Gastroesophageal sphincter (tissue), 2 donors: ENCODE measurements around the gene CLCN1.

Source experiments
- EP300 ChIP-seq: sonication (generic); formaldehyde crosslinking; IDR thresholded peaks from one replicate; pipeline ENCODE4 v1.6.1; 2017; ENCODE audit warnings: antibody characterized with exemption, mild to moderate bottlenecking
- POLR2A ChIP-seq, 2 donors: fragments of 450-650 bp; IDR thresholded peaks; one replicate each; pipeline ENCODE4 v1.6.1; 2017; ENCODE audit warnings: antibody characterized with exemption in 2 of 2, mild to moderate bottlenecking in 2 of 2, moderate library complexity in 1 of 2

- no peak for TF ChIP-seq EP300
- TF ChIP-seq POLR2A (IDR thresholded peaks at IDR 0.05): no peak
Measured at GRCh38 chr7:143323653-143324052, 7.7 kb downstream of the CLCN1 start.
